ACC112 (cell line): ENCODE measurements around the gene SLC2A6.
"Not testable (repeated sequence)": the region's sequence is repeated elsewhere in the genome, so short reads cannot be mapped to it uniquely, and the experiment has no call there.

ENCODE experiments used
- H2AFZ ChIP-seq: fragments of 200-600 bp; sonication (generic); one replicate; pipeline ENCODE4 v1.6.0; 2017; ENCODE audit warnings: antibody characterized with exemption, low read length; ENCODE audit not compliant: unreplicated experiment
- H3K27ac ChIP-seq: fragments of 200-600 bp; sonication (generic); 2 replicates; pipeline ENCODE4 v1.5.1; 2014; ENCODE audit warnings: low read depth, mild to moderate bottlenecking, antibody characterized with exemption, low read length, moderate library complexity
- H3K27me3 ChIP-seq: fragments of 200-600 bp; sonication (generic); 2 replicates; pipeline ENCODE4 v1.6.1; 2014; ENCODE audit warnings: mild to moderate bottlenecking, antibody characterized with exemption, low read length, moderate library complexity, mixed read lengths; ENCODE audit not compliant: insufficient read depth
- H3K36me3 ChIP-seq: fragments of 200-600 bp; sonication (generic); 2 replicates; pipeline ENCODE4 v1.6.1; 2016; ENCODE audit warnings: mild to moderate bottlenecking, antibody characterized with exemption, low read length, moderate library complexity, mixed read lengths; ENCODE audit not compliant: insufficient read depth
- H3K4me1 ChIP-seq: fragments of 200-600 bp; sonication (generic); one replicate; pipeline ENCODE4 v1.6.1; 2016; ENCODE audit warnings: low read length, mixed read lengths; ENCODE audit not compliant: insufficient read depth, unreplicated experiment, control insufficient read depth
- H3K4me3 ChIP-seq: fragments of 200-600 bp; sonication (generic); 2 replicates; pipeline ENCODE4 v1.5.1; 2014; ENCODE audit warnings: mild to moderate bottlenecking, low read depth, low read length
- H3K79me2 ChIP-seq: fragments of 200-600 bp; sonication (generic); one replicate; pipeline ENCODE4 v1.6.0; 2016; ENCODE audit warnings: low read length; ENCODE audit not compliant: control insufficient read depth, unreplicated experiment, insufficient read depth

SLC2A6 gene

GRCh38 chr9:133457233-133457632, 21.7 kb downstream of the SLC2A6 start:
- no peak overlapping the region for H3K4me3 ChIP-seq
- no peaks in the 10 kb centered on the region for H3K36me3 ChIP-seq
- no peaks in the 10 kb centered on the region for H3K27me3 ChIP-seq
- H3K27ac ChIP-seq, result no peak overlapping the region
- H3K79me2 ChIP-seq, result no peaks in the 10 kb centered on the region
- H3K4me1 ChIP-seq, result peaks cover 13% of the 10 kb centered on the region
- H2AFZ ChIP-seq, result no peak overlapping the region

- Histone ChIP-seq H2AFZ (no peak overlapping the region), H3K4me3 (no peak overlapping the region), H3K27me3 (no peaks in the 10 kb centered on the region), H3K36me3 (no peaks in the 10 kb centered on the region), H3K79me2 (no peaks in the 10 kb centered on the region), H3K4me1 (peaks cover 13% of the 10 kb centered on the region), H3K27ac (no peak overlapping the region)
Observed at GRCh38 chr9:133456409-133456808, 22.5 kb downstream of the SLC2A6 start.

GRCh38 chr9:133455936-133456335, 23.0 kb downstream of the SLC2A6 start:
- peaks cover 10% of the 10 kb centered on the region for H3K4me1 ChIP-seq
- no peaks in the 10 kb centered on the region for H3K36me3 ChIP-seq
- H2AFZ ChIP-seq, result no peak overlapping the region
- H3K27me3 ChIP-seq, result no peaks in the 10 kb centered on the region
- no peak overlapping the region for H3K27ac ChIP-seq
- H3K79me2 ChIP-seq, result no peaks in the 10 kb centered on the region
- H3K4me3 ChIP-seq, result no peak overlapping the region

- Histone ChIP-seq H3K27ac (no peak overlapping the region), H3K79me2 (no peaks in the 10 kb centered on the region), H3K36me3 (no peaks in the 10 kb centered on the region), H3K27me3 (no peaks in the 10 kb centered on the region), H3K4me3 (no peak overlapping the region), H3K4me1 (peaks cover 6% of the 10 kb centered on the region), H2AFZ (no peak overlapping the region)
Observed at GRCh38 chr9:133454943-133455673, 23.8 kb downstream of the SLC2A6 start.

- Histone ChIP-seq H3K4me3 (no peak overlapping the region), H3K36me3 (no peaks in the 10 kb centered on the region), H3K4me1 (peaks cover 6% of the 10 kb centered on the region), H3K27ac (no peak overlapping the region), H2AFZ (no peak overlapping the region), H3K27me3 (no peaks in the 10 kb centered on the region), H3K79me2 (no peaks in the 10 kb centered on the region)
Observed at GRCh38 chr9:133454325-133454724, 24.6 kb downstream of the SLC2A6 start.

GRCh38 chr9:133453651-133454050, 25.2 kb downstream of the SLC2A6 start:
- Histone ChIP-seq H3K27me3 (no peaks in the 10 kb centered on the region), H3K36me3 (no peaks in the 10 kb centered on the region), H3K79me2 (no peaks in the 10 kb centered on the region), H3K27ac (no peak overlapping the region), H3K4me1 (no peaks in the 10 kb centered on the region), H2AFZ (no peak overlapping the region), H3K4me3 (no peak overlapping the region)

- Histone ChIP-seq H3K4me1 (no peaks in the 10 kb centered on the region), H3K4me3 (no peak overlapping the region), H3K36me3 (no peaks in the 10 kb centered on the region), H3K27me3 (no peaks in the 10 kb centered on the region), H3K27ac (no peak overlapping the region), H2AFZ (no peak overlapping the region), H3K79me2 (no peaks in the 10 kb centered on the region)
Observed at GRCh38 chr9:133452562-133452961, 26.3 kb downstream of the SLC2A6 start.

- not testable (repeated sequence) for H3K27ac ChIP-seq, H3K27me3 ChIP-seq
Observed at GRCh38 chr9:133451865-133452264, 27.0 kb downstream of the SLC2A6 start.

GRCh38 chr9:133449760-133450159, 29.1 kb downstream of the SLC2A6 start:
- H3K27ac ChIP-seq, result no peak overlapping the region
- H3K4me1 ChIP-seq, result no peaks in the 10 kb centered on the region
- no peaks in the 10 kb centered on the region for H3K79me2 ChIP-seq
- H3K36me3 ChIP-seq, result no peaks in the 10 kb centered on the region
- H3K4me3 ChIP-seq, result no peak overlapping the region
- no peak overlapping the region for H2AFZ ChIP-seq
- H3K27me3 ChIP-seq, result no peaks in the 10 kb centered on the region

More at GRCh38 chr9:133451865-133452264, 27.0 kb downstream of the SLC2A6 start:
- H3K4me3 ChIP-seq, H3K36me3 ChIP-seq, H3K79me2 ChIP-seq, H2AFZ ChIP-seq, H3K4me1 ChIP-seq: not testable (repeated sequence)

GRCh38 chr9:133448487-133448972, 30.4 kb downstream of the SLC2A6 start:
- no peaks in the 10 kb centered on the region for H3K4me1 ChIP-seq
- no peaks in the 10 kb centered on the region for H3K36me3 ChIP-seq
- no peak overlapping the region for H3K27ac ChIP-seq
- no peaks in the 10 kb centered on the region for H3K27me3 ChIP-seq
- H2AFZ ChIP-seq, result no peak overlapping the region
- no peak overlapping the region for H3K4me3 ChIP-seq
- no peaks in the 10 kb centered on the region for H3K79me2 ChIP-seq

- Histone ChIP-seq H3K27ac (no peak overlapping the region), H3K36me3 (no peaks in the 10 kb centered on the region), H3K27me3 (no peaks in the 10 kb centered on the region), H2AFZ (no peak overlapping the region), H3K79me2 (no peaks in the 10 kb centered on the region), H3K4me3 (no peak overlapping the region), H3K4me1 (no peaks in the 10 kb centered on the region)
Observed at GRCh38 chr9:133445293-133445969, 33.5 kb downstream of the SLC2A6 start.
